ENCODE data around the gene CDC14A. TPM values are rescaled to one million over a fixed set of nuclear protein-coding genes. Genes with fewer than 3 reads are reported as not detected.

CDC14A gene
- total RNA-seq, 4 donors from 2014 or later: 9.0 to 32.4 (median 23.0) TPM

- intact Hi-C loops (cut with DNase I; ENCODE audit: low total_unique reads): no loop called here
- H3K4me1 ChIP-seq: no peaks in the 10 kb centered on the region
- no peaks in the 10 kb centered on the region for H3K9me3 ChIP-seq
- no peak for DNase-seq
- no peak overlapping the region for H3K27ac ChIP-seq
- TF ChIP-seq CTCF (IDR thresholded peaks at IDR 0.05): no peak
- no peak for TF ChIP-seq POLR2A (IDR thresholded peaks at IDR 0.05)
- H3K36me3 ChIP-seq: no peaks in the 10 kb centered on the region
- no peaks in the 10 kb centered on the region for H3K27me3 ChIP-seq
- no peak overlapping the region for H3K4me3 ChIP-seq
Measured at GRCh38 chr1:100478816-100479215, 126.5 kb downstream of the CDC14A start.

GRCh38 chr1:100479620-100480338 lies 127.5 kb downstream of the CDC14A start:
- no peaks in the 10 kb centered on the region for H3K4me1 ChIP-seq
- H3K36me3 ChIP-seq: no peaks in the 10 kb centered on the region
- no peaks in the 10 kb centered on the region for H3K9me3 ChIP-seq
- TF ChIP-seq CTCF (IDR thresholded peaks at IDR 0.05) (no peak), POLR2A (IDR thresholded peaks at IDR 0.05) (no peak)
- intact Hi-C loops (cut with DNase I; ENCODE audit: low total_unique reads): no loop called here
- no peak overlapping the region for H3K4me3 ChIP-seq
- no peaks in the 10 kb centered on the region for H3K27me3 ChIP-seq
- no peak for DNase-seq
- H3K27ac ChIP-seq: no peak overlapping the region

- H3K4me3 ChIP-seq: no peak overlapping the region
- no peak overlapping the region for H3K27ac ChIP-seq
- H3K9me3 ChIP-seq: no peaks in the 10 kb centered on the region
- H3K27me3 ChIP-seq: no peaks in the 10 kb centered on the region
- TF ChIP-seq CTCF (IDR thresholded peaks at IDR 0.05) (no peak), POLR2A (IDR thresholded peaks at IDR 0.05) (no peak)
- DNase-seq: no peak
- no peaks in the 10 kb centered on the region for H3K36me3 ChIP-seq
- no peaks in the 10 kb centered on the region for H3K4me1 ChIP-seq
- intact Hi-C loops (cut with DNase I; ENCODE audit: low total_unique reads): no loop called here
Measured at GRCh38 chr1:100481303-100481702, 129.0 kb downstream of the CDC14A start.

GRCh38 chr1:100482167-100482566 lies 129.9 kb downstream of the CDC14A start:
- Histone ChIP-seq H3K27ac (no peak overlapping the region), H3K36me3 (no peaks in the 10 kb centered on the region), H3K4me1 (no peaks in the 10 kb centered on the region), H3K9me3 (no peaks in the 10 kb centered on the region), H3K4me3 (no peak overlapping the region), H3K27me3 (no peaks in the 10 kb centered on the region)
- no peak for DNase-seq
- intact Hi-C loops (cut with DNase I; ENCODE audit: low total_unique reads): no loop called here
- TF ChIP-seq CTCF (IDR thresholded peaks at IDR 0.05) (no peak), POLR2A (IDR thresholded peaks at IDR 0.05) (no peak)

GRCh38 chr1:100482748-100483147 lies 130.4 kb downstream of the CDC14A start:
- no peak overlapping the region for H3K4me3 ChIP-seq
- H3K4me1 ChIP-seq: no peaks in the 10 kb centered on the region
- H3K27me3 ChIP-seq: no peaks in the 10 kb centered on the region
- H3K27ac ChIP-seq: no peak overlapping the region
- no peaks in the 10 kb centered on the region for H3K9me3 ChIP-seq
- H3K36me3 ChIP-seq: no peaks in the 10 kb centered on the region
- TF ChIP-seq POLR2A (IDR thresholded peaks at IDR 0.05): no peak
- TF ChIP-seq CTCF (IDR thresholded peaks at IDR 0.05): no peak
- intact Hi-C loops (cut with DNase I; ENCODE audit: low total_unique reads): no loop called here
- no peak for DNase-seq

All from uterus (tissue), 4 donors.